Choroid plexus epithelial cell (primary cell): ENCODE data around the gene EYS.

Source experiments
- DNase-seq: peaks from one replicate; pipeline ENCODE4 v3.0.0-alpha.2; 2010; ENCODE audit warnings: low read depth
- H3K4me3 ChIP-seq: 2 replicates; pipeline ENCODE4 v1.5.1; 2011; ENCODE audit warnings: low read depth, mild to moderate bottlenecking, control low read depth, low read length, moderate library complexity
- CTCF ChIP-seq: conservative IDR thresholded peaks from 2 replicates; pipeline ENCODE4 v1.5.1; 2011; ENCODE audit warnings: low read depth, mild to moderate bottlenecking, control low read depth, inconsistent platforms, low read length, moderate library complexity

Gene EYS

GRCh38 chr6:64890609-64891008 lies 816.4 kb downstream of the EYS start:
- no peak for TF ChIP-seq CTCF
- peak; percentile 86 for DNase-seq
- H3K4me3 ChIP-seq, result peak overlapping the region; percentile 9

- no peak for DNase-seq
- no peak for TF ChIP-seq CTCF
- H3K4me3 ChIP-seq, result no peak overlapping the region
Observed at GRCh38 chr6:64889144-64889543, 817.9 kb downstream of the EYS start.

- DNase-seq, result peak; percentile 3
- no peak overlapping the region for H3K4me3 ChIP-seq
- no peak for TF ChIP-seq CTCF
Observed at GRCh38 chr6:64874776-64875175, 832.2 kb downstream of the EYS start.

- DNase-seq, result peak; percentile 1
- TF ChIP-seq CTCF, result no peak
- H3K4me3 ChIP-seq, result no peak overlapping the region
Observed at GRCh38 chr6:64872633-64873032, 834.4 kb downstream of the EYS start.

- no peak overlapping the region for H3K4me3 ChIP-seq
- TF ChIP-seq CTCF, result no peak
- DNase-seq, result no peak
Observed at GRCh38 chr6:64861039-64861651, 845.9 kb downstream of the EYS start.

- no peak for TF ChIP-seq CTCF
- H3K4me3 ChIP-seq, result no peak overlapping the region
- no peak for DNase-seq
Observed at GRCh38 chr6:64860203-64860602, 846.8 kb downstream of the EYS start.

GRCh38 chr6:64850121-64850520 lies 856.9 kb downstream of the EYS start:
- no peak overlapping the region for H3K4me3 ChIP-seq
- DNase-seq, result no peak

More at GRCh38 chr6:64850121-64850520, 856.9 kb downstream of the EYS start:
- no peak for TF ChIP-seq CTCF
